Thymus (tissue), 14 donors: ENCODE results near the gene DGKD. TPM values are rescaled to one million over a fixed set of nuclear protein-coding genes. Genes with fewer than 3 reads are reported as not detected.

Experiments used
- DNase-seq, 9 donors: peaks; one replicate each; pipeline ENCODE4 v3.0.0-alpha.2; 2013; ENCODE audit warnings: low spot score in 9 of 9, low read depth in 6 of 9, missing footprints in 1 of 9
- H3K27ac ChIP-seq, 2 donors: one replicate each; pipeline ENCODE4 v1.5.1; 2013; ENCODE audit warnings: control low read depth in 1 of 2, low read depth in 1 of 2, low read length in 1 of 2, mild to moderate bottlenecking in 1 of 2, moderate library complexity in 1 of 2
- H3K27me3 ChIP-seq, 2 donors: one replicate each; pipeline ENCODE4 v1.5.1; 2013; ENCODE audit warnings: low read length in 1 of 2; ENCODE audit not compliant: control insufficient read depth in 2 of 2, insufficient read depth in 1 of 2
- H3K36me3 ChIP-seq, 2 donors: one replicate each; pipeline ENCODE4 v1.5.1; 2013; ENCODE audit warnings: low read length in 1 of 2, mild to moderate bottlenecking in 1 of 2, moderate library complexity in 1 of 2; ENCODE audit not compliant: control insufficient read depth in 2 of 2, insufficient read depth in 2 of 2
- H3K4me1 ChIP-seq, 2 donors: one replicate each; pipeline ENCODE4 v1.5.1; 2013; ENCODE audit warnings: low read length in 2 of 2; ENCODE audit not compliant: control insufficient read depth in 2 of 2, insufficient read depth in 2 of 2
- H3K4me3 ChIP-seq, 2 donors: one replicate each; pipeline ENCODE4 v1.5.1; 2013; ENCODE audit warnings: low read length in 2 of 2, control low read depth in 1 of 2, mild to moderate bottlenecking in 1 of 2
- H3K9me3 ChIP-seq, 2 donors: one replicate each; pipeline ENCODE4 v1.5.1; 2013; ENCODE audit warnings: low read length in 1 of 2, mild to moderate bottlenecking in 1 of 2; ENCODE audit not compliant: control insufficient read depth in 2 of 2, insufficient read depth in 1 of 2
- WGBS: extraction: QIAGEN DNeasy Blood & Tissue Kit; methylation state at CpG from one replicate; pipeline ENCODE4 v1.1.7; 2013; 5-methylcytosine and 5-hydroxymethylcytosine counted together
- long read RNA-seq, 10 donors: transcript quantifications; one replicate each; lab custom pipeline, GENCODE V29; 2026
- polyA plus RNA-seq: library from polyadenylated mRNA; stranded (reverse); fragments of 200-250 nt; gene quantifications from one replicate; pipeline ENCODE4 v1.2.3, GENCODE V29; 2013
- total RNA-seq: library from RNA; stranded (reverse); fragments of 120-200 nt; gene quantifications from one replicate; pipeline ENCODE4 v1.2.4, GENCODE V29; 2013
- donor health status: healthy.

DGKD gene, protein sequence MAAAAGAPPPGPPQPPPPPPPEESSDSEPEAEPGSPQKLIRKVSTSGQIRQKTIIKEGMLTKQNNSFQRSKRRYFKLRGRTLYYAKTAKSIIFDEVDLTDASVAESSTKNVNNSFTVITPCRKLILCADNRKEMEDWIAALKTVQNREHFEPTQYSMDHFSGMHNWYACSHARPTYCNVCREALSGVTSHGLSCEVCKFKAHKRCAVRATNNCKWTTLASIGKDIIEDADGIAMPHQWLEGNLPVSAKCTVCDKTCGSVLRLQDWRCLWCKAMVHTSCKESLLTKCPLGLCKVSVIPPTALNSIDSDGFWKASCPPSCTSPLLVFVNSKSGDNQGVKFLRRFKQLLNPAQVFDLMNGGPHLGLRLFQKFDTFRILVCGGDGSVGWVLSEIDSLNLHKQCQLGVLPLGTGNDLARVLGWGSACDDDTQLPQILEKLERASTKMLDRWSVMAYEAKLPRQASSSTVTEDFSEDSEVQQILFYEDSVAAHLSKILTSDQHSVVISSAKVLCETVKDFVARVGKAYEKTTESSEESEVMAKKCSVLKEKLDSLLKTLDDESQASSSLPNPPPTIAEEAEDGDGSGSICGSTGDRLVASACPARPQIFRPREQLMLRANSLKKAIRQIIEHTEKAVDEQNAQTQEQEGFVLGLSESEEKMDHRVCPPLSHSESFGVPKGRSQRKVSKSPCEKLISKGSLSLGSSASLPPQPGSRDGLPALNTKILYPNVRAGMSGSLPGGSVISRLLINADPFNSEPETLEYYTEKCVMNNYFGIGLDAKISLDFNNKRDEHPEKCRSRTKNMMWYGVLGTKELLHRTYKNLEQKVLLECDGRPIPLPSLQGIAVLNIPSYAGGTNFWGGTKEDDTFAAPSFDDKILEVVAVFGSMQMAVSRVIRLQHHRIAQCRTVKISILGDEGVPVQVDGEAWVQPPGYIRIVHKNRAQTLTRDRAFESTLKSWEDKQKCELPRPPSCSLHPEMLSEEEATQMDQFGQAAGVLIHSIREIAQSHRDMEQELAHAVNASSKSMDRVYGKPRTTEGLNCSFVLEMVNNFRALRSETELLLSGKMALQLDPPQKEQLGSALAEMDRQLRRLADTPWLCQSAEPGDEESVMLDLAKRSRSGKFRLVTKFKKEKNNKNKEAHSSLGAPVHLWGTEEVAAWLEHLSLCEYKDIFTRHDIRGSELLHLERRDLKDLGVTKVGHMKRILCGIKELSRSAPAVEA
- total RNA-seq = 8.0 TPM
- 23.5 TPM for polyA plus RNA-seq
- long read RNA-seq, donor 1 = 0 reads
- long read RNA-seq, donor 2, partial matches to known transcripts = 0 of 3 reads
- long read RNA-seq, donor 2, other reads (novel, unspliced or antisense) = 0 of 3 reads
- long read RNA-seq, donor 3 = 0 reads
- long read RNA-seq, donor 4, full-length matches to known transcripts = 1 of 1 reads
- long read RNA-seq, donor 4, partial matches to known transcripts = 0 of 1 reads
- long read RNA-seq, donor 4, other reads (novel, unspliced or antisense) = 0 of 1 reads
- long read RNA-seq, donor 5 = 0 reads
- long read RNA-seq, donor 6 = 0 reads
- long read RNA-seq, donor 7, partial matches to known transcripts = 0 of 1 reads
- long read RNA-seq, donor 7, other reads (novel, unspliced or antisense) = 0 of 1 reads
- long read RNA-seq, donor 8 = 0 reads
- long read RNA-seq, donor 9, full-length matches to known transcripts = 1 of 1 reads
- long read RNA-seq, donor 9, partial matches to known transcripts = 0 of 1 reads
- long read RNA-seq, donor 9, other reads (novel, unspliced or antisense) = 0 of 1 reads
- long read RNA-seq, donor 10 = 0 reads

GRCh38 chr2:233353769-233354499 lies at the start of gene DGKD:
TSS of gene DGKD (plus strand) at chr2:233354494. CDS start at chr2:233354519, 25 bp downstream.
- Histone ChIP-seq H3K27ac (peak within 1 kb of the TSS; percentile 78 to 86), H3K27me3 (peaks cover 0 to 5% of the 10 kb centered on the region in 2 donors), H3K36me3 (no peaks in the 10 kb centered on the region), H3K9me3 (peaks cover 0 to 9% of the 10 kb centered on the region in 2 donors), H3K4me3 (peak within 1 kb of the TSS; percentile 65 to 92), H3K4me1 (peaks cover 11 to 39% of the 10 kb centered on the region in 2 donors)
- 7% methylated on average over 48 of the region's 56 CpGs for WGBS
- DNase-seq = peak in 7 of 9 donors; percentile 22 to 85 (median 67)

DNA sequence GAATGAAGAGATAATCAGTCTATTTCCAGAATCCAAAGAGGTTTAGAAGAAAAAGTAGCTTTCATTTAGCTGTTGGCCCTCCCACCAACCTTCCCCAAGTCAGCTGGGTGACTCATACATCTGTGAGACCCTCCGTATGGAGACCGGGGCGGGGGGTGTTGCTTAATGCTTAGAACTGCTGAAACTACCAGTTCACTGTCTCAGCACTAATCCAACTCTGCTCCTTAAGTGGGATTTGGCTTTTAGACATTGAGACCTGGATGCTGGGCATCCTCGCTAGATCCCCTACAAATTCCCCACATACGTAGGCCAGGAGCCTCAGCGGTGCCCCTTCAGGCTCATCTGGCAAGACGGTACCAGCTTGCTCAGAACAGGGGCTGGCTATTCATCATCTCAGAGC lies 46.7 kb upstream of the DGKD start, which contains the start of gene SAG:
TSS of gene SAG (plus strand) at position 252 of the 400 bp plus-strand sequence. CDS start 1,374 bp downstream, outside the sequence.
- H3K36me3 ChIP-seq = no peaks in the 10 kb centered on the region
- no peaks in the 10 kb centered on the region for H3K27me3 ChIP-seq
- H3K4me1 ChIP-seq = no peaks in the 10 kb centered on the region
- no peak within 1 kb of the TSS for H3K27ac ChIP-seq
- H3K4me3 ChIP-seq = no peak within 1 kb of the TSS
- 95% methylated on average over 7 of the region's 7 CpGs for WGBS
- DNase-seq = no peak
- no peaks in the 10 kb centered on the region for H3K9me3 ChIP-seq

DNA sequence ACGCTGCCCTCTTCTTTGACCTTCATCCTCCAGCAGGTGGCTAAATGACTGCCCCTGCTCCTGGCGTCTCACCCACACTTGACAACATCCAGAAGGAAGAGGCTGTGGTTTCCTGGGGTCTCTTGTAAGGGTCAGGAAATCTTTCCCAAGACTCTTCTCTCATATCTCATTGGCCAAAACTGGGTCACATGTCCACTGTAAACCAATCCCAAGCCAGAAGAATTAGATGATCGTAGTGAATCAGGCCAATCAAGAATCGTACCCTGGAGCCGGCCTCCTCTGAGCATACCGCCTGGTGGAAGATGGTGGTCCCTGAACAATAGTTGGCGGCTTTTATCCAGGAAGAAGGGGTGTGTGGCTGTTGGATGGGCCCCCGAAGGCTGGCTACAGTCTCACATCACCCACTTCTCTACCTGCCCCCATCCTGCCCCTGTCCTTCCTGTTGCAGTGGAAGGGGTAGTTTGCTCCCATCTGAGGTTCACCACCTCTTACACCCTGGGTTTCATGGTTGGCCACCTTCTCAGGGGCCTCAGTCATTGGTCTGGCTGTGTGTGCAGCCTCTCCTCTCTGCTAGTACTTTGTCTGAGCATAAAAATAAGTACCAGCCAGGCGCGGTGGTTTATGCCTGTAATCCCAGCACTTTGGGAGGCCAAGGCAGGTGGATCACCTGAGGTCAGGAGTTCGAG lies 42.9 kb upstream of the DGKD start:
- Histone ChIP-seq H3K4me3 (no peak overlapping the region), H3K4me1 (no peaks in the 10 kb centered on the region), H3K36me3 (no peaks in the 10 kb centered on the region), H3K27ac (no peak overlapping the region), H3K27me3 (no peaks in the 10 kb centered on the region), H3K9me3 (no peaks in the 10 kb centered on the region)
- 95% methylated on average over 11 of the region's 11 CpGs for WGBS
- DNase-seq = no peak

DNA sequence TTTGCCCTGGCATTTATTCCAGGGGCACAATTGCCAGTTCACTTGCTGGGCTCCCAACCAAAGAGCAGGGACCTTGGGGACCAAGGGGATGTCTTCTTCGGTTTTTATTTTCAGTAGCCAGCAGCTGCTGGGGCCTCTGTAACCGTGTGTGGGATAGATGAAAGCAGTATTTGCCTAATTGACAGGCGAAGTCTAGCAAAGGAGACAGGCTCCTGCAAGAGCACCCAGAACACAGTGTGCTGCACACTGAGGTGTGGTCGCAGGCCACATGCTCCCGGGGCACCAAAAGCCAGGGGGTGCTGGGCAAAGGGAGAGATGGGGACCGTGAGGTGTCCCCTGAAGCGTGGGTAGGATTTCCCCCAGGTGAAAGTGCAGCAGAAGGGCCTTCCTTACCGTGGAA lies 41.4 kb upstream of the DGKD start:
- Histone ChIP-seq H3K9me3 (no peaks in the 10 kb centered on the region), H3K36me3 (no peaks in the 10 kb centered on the region), H3K4me1 (no peaks in the 10 kb centered on the region), H3K27me3 (no peaks in the 10 kb centered on the region), H3K4me3 (no peak overlapping the region), H3K27ac (no peak overlapping the region)
- DNase-seq = no peak
- 88% methylated on average over 8 of the region's 8 CpGs for WGBS

- Histone ChIP-seq H3K27me3 (no peaks in the 10 kb centered on the region), H3K36me3 (no peaks in the 10 kb centered on the region), H3K4me3 (no peak overlapping the region), H3K9me3 (no peaks in the 10 kb centered on the region), H3K4me1 (no peaks in the 10 kb centered on the region), H3K27ac (no peak overlapping the region)
- no peak for DNase-seq
- 98% methylated on average over 20 of the region's 20 CpGs for WGBS
Measured at GRCh38 chr2:233314180-233314925, 39.9 kb upstream of the DGKD start.

DNA sequence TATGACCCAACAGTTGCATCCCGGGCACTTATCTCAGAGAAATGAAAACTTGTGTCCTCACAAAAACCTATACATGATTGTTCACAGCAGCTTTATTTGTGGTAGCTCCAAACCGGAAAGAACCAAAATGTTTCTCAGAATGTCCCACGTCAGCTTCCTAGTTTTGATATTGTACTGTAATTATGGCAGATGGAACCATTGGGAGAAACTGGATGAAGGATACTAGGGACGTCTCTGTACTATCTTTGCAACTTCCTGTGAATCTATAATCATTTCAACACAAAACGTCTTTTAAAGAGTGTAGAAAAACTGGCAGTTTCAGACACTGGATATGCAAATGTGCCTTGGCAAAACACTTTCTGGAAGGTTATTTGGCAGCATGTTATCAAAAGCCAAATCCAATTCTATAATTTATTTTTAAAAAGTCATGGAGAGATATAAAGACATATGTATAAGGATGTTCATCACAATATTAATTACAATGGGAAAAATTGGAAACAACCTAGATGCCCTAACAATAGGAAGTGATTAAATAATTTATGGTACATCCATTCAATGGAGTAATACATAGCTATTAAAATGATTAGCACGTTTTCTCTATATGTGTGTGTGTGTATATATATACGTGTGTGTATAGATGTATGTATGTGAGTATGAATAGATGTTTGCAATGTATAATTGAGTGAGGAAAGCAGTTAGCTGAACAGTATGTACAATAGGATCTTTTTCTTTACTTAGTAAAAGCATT lies 36.9 kb upstream of the DGKD start:
- Histone ChIP-seq H3K9me3 (no peaks in the 10 kb centered on the region), H3K4me3 (no peak overlapping the region), H3K4me1 (no peaks in the 10 kb centered on the region), H3K27me3 (peaks cover 0 to 2% of the 10 kb centered on the region in 2 donors), H3K36me3 (no peaks in the 10 kb centered on the region), H3K27ac (no peak overlapping the region)
- 94% methylated on average over 7 of the region's 7 CpGs for WGBS
- no peak for DNase-seq

DNA sequence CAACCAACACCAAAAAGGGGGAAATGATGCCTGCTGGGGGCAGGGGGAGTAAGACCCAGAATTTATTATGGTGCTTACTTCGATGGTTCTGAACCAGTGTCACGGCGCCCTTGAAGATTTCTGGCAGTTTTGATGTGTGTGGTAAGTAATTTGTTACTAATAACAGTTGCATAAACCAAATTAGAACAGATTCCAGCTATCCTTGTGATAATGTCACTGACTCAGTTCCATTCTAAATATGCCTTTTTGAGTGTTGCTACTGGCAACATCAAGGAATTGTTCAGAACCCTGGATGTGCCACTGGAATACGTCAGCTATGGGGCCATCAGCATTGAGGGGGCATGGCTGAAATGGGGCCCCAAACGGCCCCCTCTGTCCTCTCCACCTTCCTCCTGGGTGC lies 35.0 kb upstream of the DGKD start:
- H3K4me3 ChIP-seq = no peak overlapping the region
- no peaks in the 10 kb centered on the region for H3K4me1 ChIP-seq
- WGBS = 84% methylated on average over 5 of the region's 5 CpGs
- H3K27ac ChIP-seq = no peak overlapping the region
- H3K27me3 ChIP-seq = peaks cover 0 to 2% of the 10 kb centered on the region in 2 donors
- H3K36me3 ChIP-seq = no peaks in the 10 kb centered on the region
- DNase-seq = no peak
- no peaks in the 10 kb centered on the region for H3K9me3 ChIP-seq
